ENCODE data around the gene GCNT3. TPM values are rescaled to one million over a fixed set of nuclear protein-coding genes. Genes with fewer than 3 reads are reported as not detected.

The GCNT3 gene
- total RNA-seq = under 1 TPM in 2 of 9 donors, not detected in 7; 0.15 to 0.16 TPM
- not detected for polyA plus RNA-seq
- long read RNA-seq, donor 1 = 0 reads
- long read RNA-seq, donor 2 = 0 reads
- long read RNA-seq, donor 3 = 0 reads

GRCh38 chr15:59611276-59612260, at the start of gene GCNT3:
Gene GCNT3, plus strand, starts transcription at chr15:59611783. Its CDS starts 6,456 bp downstream, at chr15:59618239.
- intact Hi-C loops (cut with DNase I) = no loop called here

DNA sequence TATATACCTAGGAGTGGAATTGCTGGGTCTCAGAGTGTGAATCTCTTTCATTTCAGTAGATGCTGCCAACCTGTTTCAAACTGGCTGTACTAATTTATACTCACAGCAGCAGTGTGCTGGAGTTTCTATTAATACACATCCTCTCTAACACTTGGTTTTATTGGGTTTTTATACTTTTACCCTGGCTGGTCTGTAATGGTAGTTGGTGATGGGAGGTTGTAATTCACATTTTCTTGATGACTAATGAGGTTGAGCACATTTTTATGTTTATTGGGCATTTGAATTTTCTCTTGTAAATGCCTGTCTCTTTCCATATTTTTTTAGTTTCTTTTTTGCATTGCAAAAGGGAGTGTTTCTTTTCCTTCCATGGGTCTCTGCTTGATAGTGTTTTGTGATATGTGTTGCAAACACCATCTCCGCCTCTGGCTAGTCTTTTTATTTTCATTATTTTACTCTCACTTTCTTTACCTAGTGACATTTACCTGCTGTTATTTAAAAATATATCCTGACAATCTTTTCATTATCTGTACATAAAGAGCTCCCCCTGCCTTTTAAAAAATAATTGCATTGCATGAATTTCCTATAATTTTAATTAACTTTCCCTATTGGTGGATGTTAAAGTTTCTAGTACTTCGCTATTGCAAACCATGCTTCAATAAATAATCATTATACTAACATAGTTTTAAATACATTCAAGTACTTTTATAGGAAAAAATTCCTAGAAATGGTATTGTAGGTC, 49.0 kb upstream of the GCNT3 start:
- no peaks in the 10 kb centered on the region for H3K36me3 ChIP-seq
- no peak for ATAC-seq

More at GRCh38 chr15:59611276-59612260, at the start of gene GCNT3:
- H3K27me3 ChIP-seq = peaks cover 0 to 11% (median 0%) of the 10 kb centered on the region in 9 donors
- TF ChIP-seq POLR2A (IDR thresholded peaks at IDR 0.05) (no peak), CTCF (IDR thresholded peaks at IDR 0.05) (no peak)
- no peak within 1 kb of the TSS for H3K4me3 ChIP-seq
- no peaks in the 10 kb centered on the region for H3K9me3 ChIP-seq
- no peaks in the 10 kb centered on the region for H3K4me1 ChIP-seq
- no peaks in the 10 kb centered on the region for H3K36me3 ChIP-seq
- 68 to 77% (median 75%) methylated on average over 8 of the region's 8 CpGs for WGBS, 4 donors
- no peak within 1 kb of the TSS for H3K27ac ChIP-seq
- ATAC-seq = no peak
- no peak for DNase-seq

DNA sequence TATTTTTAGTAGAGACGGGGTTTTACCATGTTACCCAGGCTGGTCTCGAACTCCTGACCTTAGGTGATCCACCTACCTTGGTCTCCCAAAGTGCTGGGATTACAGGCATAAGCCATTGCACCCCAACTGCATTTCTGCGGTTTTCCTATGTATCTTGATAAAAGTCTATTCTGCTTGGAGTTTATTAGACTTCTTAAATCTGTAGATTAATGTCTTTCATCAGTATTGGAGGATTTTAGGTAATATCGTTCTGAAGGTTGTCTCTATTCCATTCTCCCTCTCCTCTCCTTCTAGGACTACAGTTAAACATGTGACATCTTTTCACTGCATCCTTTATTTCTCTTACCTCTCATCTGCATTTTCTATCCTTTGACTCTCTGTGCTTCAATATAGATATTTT, 46.3 kb upstream of the GCNT3 start:
- no peak for ATAC-seq
- H3K27ac ChIP-seq = no peak overlapping the region
- H3K9me3 ChIP-seq = peaks cover 0 to 20% (median 6%) of the 10 kb centered on the region in 12 donors

More for the DNA sequence above, 49.0 kb upstream of the GCNT3 start:
- H3K27ac ChIP-seq = no peak overlapping the region
- H3K4me3 ChIP-seq = no peak overlapping the region
- H3K4me1 ChIP-seq = peaks cover 0 to 11% (median 0%) of the 10 kb centered on the region in 12 donors
- DNase-seq = no peak
- no peak for TF ChIP-seq CTCF (IDR thresholded peaks at IDR 0.05)
- TF ChIP-seq POLR2A (IDR thresholded peaks at IDR 0.05) = no peak
- H3K27me3 ChIP-seq = no peaks in the 10 kb centered on the region
- intact Hi-C loops (cut with DNase I) = no loop called here
- 92 to 96% (median 93%) methylated on average over 2 of the region's 2 CpGs for WGBS, 4 donors
- H3K9me3 ChIP-seq = peaks cover 0 to 20% (median 6%) of the 10 kb centered on the region in 12 donors

More for the DNA sequence above, 46.3 kb upstream of the GCNT3 start:
- Histone ChIP-seq H3K4me3 (no peak overlapping the region), H3K27me3 (no peaks in the 10 kb centered on the region), H3K36me3 (no peaks in the 10 kb centered on the region), H3K4me1 (no peaks in the 10 kb centered on the region)
- 70 to 95% (median 91%) methylated on average over 4 of the region's 4 CpGs for WGBS, 4 donors
- no peak for DNase-seq
- TF ChIP-seq POLR2A (IDR thresholded peaks at IDR 0.05) (no peak), CTCF (IDR thresholded peaks at IDR 0.05) (no peak)
- intact Hi-C loops (cut with DNase I) = no loop called here

Data from heart left ventricle (tissue), 16 donors.